Ramos (cell line): ENCODE results near the gene LRP3.
"Not testable (repeated sequence)": the region's sequence is repeated elsewhere in the genome, so short reads cannot be mapped to it uniquely, and the experiment has no call there.

Experiments
- in situ Hi-C: fragments of 300-500 bp; cut with MboI; formaldehyde crosslinking; loops from one replicate; pipeline ENCODE4 v1.14.3; 2022; ENCODE audit warnings: low sequenced_read_pairs; ENCODE audit not compliant: unreplicated experiment

LRP3 gene

GRCh38 chr19:33193865-33194362 lies at the start of gene LRP3:
Gene LRP3 (plus strand): TSS chr19:33194330. CDS start chr19:33194786, 456 bp downstream.
- in situ Hi-C loops, result no loop called here

GRCh38 chr19:33146209-33146608 lies 47.9 kb upstream of the LRP3 start:
- in situ Hi-C loops, result no loop called here

GRCh38 chr19:33147538-33147937 lies 46.6 kb upstream of the LRP3 start:
- in situ Hi-C loops, result no loop called here

GRCh38 chr19:33150852-33151518 lies 43.1 kb upstream of the LRP3 start:
- in situ Hi-C loops, result no loop called here

GRCh38 chr19:33152176-33152575 lies 42.0 kb upstream of the LRP3 start:
- in situ Hi-C loops, result no loop called here

GRCh38 chr19:33152625-33153024 lies 41.5 kb upstream of the LRP3 start:
- in situ Hi-C loops, result not testable (repeated sequence)

- in situ Hi-C loops, result not testable (repeated sequence)
These were observed 39.8 kb upstream of the LRP3 start for GRCh38 chr19:33154313-33154712.

- in situ Hi-C loops, result no loop called here
These were observed 37.8 kb upstream of the LRP3 start for GRCh38 chr19:33156334-33156733.

- in situ Hi-C loops, result no loop called here
These were observed 36.2 kb upstream of the LRP3 start for GRCh38 chr19:33157906-33158305.

- in situ Hi-C loops, result no loop called here
These were observed 35.8 kb upstream of the LRP3 start for GRCh38 chr19:33158365-33158764.

- in situ Hi-C loops, result no loop called here
These were observed 35.0 kb upstream of the LRP3 start for GRCh38 chr19:33159149-33159548.

- in situ Hi-C loops, result no loop called here
These were observed 34.2 kb upstream of the LRP3 start for GRCh38 chr19:33159893-33160292.

GRCh38 chr19:33161201-33161600 lies 32.9 kb upstream of the LRP3 start:
- in situ Hi-C loops, result no loop called here

GRCh38 chr19:33163481-33163880 lies 30.6 kb upstream of the LRP3 start:
- in situ Hi-C loops, result no loop called here

- in situ Hi-C loops, result not testable (repeated sequence)
These were observed 28.1 kb upstream of the LRP3 start for GRCh38 chr19:33166037-33166436.

GRCh38 chr19:33167438-33167837 lies 26.7 kb upstream of the LRP3 start:
- in situ Hi-C loops, result no loop called here

GRCh38 chr19:33168528-33168927 lies 25.6 kb upstream of the LRP3 start:
- in situ Hi-C loops, result no loop called here

- in situ Hi-C loops, result no loop called here
These were observed 22.8 kb upstream of the LRP3 start for GRCh38 chr19:33171222-33171795.

- in situ Hi-C loops, result no loop called here
These were observed 22.2 kb upstream of the LRP3 start for GRCh38 chr19:33171916-33172359.

- in situ Hi-C loops, result no loop called here
These were observed 19.9 kb upstream of the LRP3 start for GRCh38 chr19:33174186-33174585.

- in situ Hi-C loops, result no loop called here
These were observed 18.9 kb upstream of the LRP3 start for GRCh38 chr19:33175156-33175782.
